ENCODE data around the gene THSD7B. TPM values are rescaled to one million over a fixed set of nuclear protein-coding genes. Genes with fewer than 3 reads are reported as not detected.

The THSD7B gene
- total RNA-seq, 1 donor from 2014 or later = 12.0 TPM

DNA sequence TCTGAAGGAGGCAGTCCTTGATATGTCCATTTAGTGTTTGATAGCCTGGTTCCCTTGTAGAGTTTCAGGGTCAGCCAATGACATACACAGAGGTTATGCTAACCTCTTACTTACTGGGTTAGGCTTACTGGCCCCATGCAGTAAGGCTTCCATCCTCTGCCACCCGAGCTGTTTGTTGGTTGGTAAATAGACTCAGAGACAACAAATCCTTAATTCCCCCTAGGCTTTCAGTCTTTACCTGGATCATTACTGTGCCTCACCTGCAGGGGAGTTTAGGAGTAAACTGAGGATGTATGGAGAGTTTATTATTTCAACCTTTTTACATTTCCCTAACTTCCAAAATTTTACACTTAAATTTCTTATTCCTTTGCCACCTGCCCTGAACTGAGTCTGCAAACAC is 746.2 kb downstream of the THSD7B start:
- Mint-ChIP-seq H3K9me3 (ENCODE audit: low read depth) (no peaks in the 10 kb centered on the region), H3K36me3 (ENCODE audit: insufficient read depth) (peaks cover 1% of the 10 kb centered on the region), H3K4me1 (ENCODE audit: low read depth) (peaks cover 16% of the 10 kb centered on the region), H3K27ac (no peak overlapping the region), H3K4me3 (ENCODE audit: low read depth) (no peak overlapping the region), H3K27me3 (no peaks in the 10 kb centered on the region)
- TF ChIP-seq, protein P1, sequence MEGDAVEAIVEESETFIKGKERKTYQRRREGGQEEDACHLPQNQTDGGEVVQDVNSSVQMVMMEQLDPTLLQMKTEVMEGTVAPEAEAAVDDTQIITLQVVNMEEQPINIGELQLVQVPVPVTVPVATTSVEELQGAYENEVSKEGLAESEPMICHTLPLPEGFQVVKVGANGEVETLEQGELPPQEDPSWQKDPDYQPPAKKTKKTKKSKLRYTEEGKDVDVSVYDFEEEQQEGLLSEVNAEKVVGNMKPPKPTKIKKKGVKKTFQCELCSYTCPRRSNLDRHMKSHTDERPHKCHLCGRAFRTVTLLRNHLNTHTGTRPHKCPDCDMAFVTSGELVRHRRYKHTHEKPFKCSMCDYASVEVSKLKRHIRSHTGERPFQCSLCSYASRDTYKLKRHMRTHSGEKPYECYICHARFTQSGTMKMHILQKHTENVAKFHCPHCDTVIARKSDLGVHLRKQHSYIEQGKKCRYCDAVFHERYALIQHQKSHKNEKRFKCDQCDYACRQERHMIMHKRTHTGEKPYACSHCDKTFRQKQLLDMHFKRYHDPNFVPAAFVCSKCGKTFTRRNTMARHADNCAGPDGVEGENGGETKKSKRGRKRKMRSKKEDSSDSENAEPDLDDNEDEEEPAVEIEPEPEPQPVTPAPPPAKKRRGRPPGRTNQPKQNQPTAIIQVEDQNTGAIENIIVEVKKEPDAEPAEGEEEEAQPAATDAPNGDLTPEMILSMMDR (IDR thresholded peaks at IDR 0.05; ENCODE audit: unreplicated experiment) = no peak
- DNase-seq (ENCODE audit: low spot score, unreplicated experiment) = no peak

DNA sequence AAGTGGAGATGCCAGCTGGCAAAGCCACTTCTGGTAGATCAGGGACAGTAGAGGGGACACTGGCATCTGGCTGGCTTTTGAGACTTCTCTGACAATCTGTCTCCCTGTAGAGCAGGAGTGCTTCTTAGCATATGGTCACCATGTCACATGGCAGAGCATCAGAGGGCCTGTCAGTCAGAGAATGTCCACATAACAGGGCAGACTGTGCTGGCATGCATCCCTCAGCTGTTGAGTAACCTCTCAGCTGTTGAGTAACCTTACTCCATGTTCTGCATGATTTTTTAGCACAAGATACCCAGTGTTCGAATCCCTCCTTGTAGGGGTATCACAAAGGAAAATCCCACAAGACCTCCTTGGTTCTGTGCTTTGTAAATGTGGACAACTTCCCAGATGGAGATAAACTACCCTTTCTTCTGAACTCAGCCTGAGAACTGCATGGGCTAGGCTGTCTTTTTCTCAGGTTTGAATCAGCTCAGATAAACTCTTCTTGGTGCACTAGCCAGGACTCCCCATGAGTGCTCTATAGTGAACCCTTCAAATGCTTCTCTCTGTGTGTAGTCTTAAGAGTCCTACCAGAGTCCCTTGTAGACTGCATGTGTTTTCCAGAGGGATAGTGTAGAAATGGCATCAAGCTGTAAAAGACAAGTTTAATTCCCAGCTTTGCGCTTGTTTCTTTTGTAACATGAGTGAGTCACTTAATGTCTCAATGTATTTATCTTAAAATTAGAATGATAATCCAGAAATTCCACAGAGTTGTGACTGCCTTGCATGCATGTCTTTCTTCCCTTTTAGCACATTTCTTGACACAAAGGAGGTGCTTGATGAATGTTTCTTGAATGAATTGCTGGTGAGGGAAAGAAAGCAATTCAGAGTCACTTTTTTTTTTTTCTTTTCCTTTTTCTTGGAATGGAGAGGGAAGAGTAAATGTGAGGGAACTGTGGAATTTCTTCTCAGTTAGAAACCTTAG is 756.6 kb downstream of the THSD7B start:
- no peak overlapping the region for H3K4me3 Mint-ChIP-seq (ENCODE audit: low read depth)
- H3K9me3 Mint-ChIP-seq (ENCODE audit: low read depth) = no peaks in the 10 kb centered on the region
- no peaks in the 10 kb centered on the region for H3K27me3 Mint-ChIP-seq
- DNase-seq (ENCODE audit: low spot score, unreplicated experiment) = no peak
- no peaks in the 10 kb centered on the region for H3K36me3 Mint-ChIP-seq (ENCODE audit: insufficient read depth)
- peaks cover 19% of the 10 kb centered on the region for H3K4me1 Mint-ChIP-seq (ENCODE audit: low read depth)
- TF ChIP-seq, protein P1 (IDR thresholded peaks at IDR 0.05; ENCODE audit: unreplicated experiment) = no peak
- H3K27ac Mint-ChIP-seq = no peak overlapping the region

DNA sequence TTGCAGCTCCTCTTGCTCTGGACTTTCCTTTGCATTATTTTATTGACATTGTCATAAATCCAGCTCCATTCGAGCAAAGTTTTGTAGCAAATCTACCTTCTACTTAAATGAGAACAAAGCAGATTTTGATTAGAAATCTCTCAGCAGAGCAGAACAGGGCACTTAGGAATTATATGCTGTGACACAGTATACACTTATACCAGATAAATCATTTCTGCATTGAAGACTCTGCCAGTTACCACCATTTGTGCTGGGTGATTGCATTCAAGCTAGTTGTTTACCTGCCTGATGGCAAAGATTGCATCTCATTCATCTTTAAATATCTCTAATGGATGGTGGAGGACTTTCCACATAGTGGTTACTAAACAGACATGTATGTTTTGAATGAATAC is 757.3 kb downstream of the THSD7B start:
- TF ChIP-seq, protein P1 (IDR thresholded peaks at IDR 0.05; ENCODE audit: unreplicated experiment) = no peak
- peaks cover 22% of the 10 kb centered on the region for H3K4me1 Mint-ChIP-seq (ENCODE audit: low read depth)
- no peak for DNase-seq (ENCODE audit: low spot score, unreplicated experiment)
- H3K27ac Mint-ChIP-seq = no peak overlapping the region
- H3K27me3 Mint-ChIP-seq = no peaks in the 10 kb centered on the region
- no peak overlapping the region for H3K4me3 Mint-ChIP-seq (ENCODE audit: low read depth)
- H3K9me3 Mint-ChIP-seq (ENCODE audit: low read depth) = no peaks in the 10 kb centered on the region
- no peaks in the 10 kb centered on the region for H3K36me3 Mint-ChIP-seq (ENCODE audit: insufficient read depth)

DNA sequence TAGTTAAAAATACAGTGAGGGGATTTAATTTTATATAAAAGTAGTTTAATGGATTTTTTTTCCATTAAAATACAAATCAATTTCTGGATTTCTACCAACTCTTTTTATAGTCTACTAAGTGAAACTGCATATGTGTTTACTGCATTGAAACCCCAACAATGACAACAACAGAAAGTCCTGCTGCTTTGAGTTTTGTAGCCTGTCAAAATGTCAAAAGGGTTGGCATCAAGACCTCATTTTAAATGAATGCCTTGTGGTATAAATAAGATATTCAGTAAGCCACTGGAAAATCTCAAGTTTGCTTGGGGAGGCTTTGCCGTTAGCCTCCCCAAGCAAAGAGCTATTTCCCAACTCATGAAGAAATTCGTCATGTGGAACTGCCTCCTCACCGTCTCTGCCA is 758.6 kb downstream of the THSD7B start:
- Mint-ChIP-seq H3K4me1 (ENCODE audit: low read depth) (peaks cover 23% of the 10 kb centered on the region), H3K9me3 (ENCODE audit: low read depth) (no peaks in the 10 kb centered on the region), H3K27ac (no peak overlapping the region), H3K36me3 (ENCODE audit: insufficient read depth) (no peaks in the 10 kb centered on the region), H3K27me3 (no peaks in the 10 kb centered on the region), H3K4me3 (ENCODE audit: low read depth) (no peak overlapping the region)
- DNase-seq (ENCODE audit: low spot score, unreplicated experiment) = no peak
- TF ChIP-seq, protein P1 (IDR thresholded peaks at IDR 0.05; ENCODE audit: unreplicated experiment) = no peak

DNA sequence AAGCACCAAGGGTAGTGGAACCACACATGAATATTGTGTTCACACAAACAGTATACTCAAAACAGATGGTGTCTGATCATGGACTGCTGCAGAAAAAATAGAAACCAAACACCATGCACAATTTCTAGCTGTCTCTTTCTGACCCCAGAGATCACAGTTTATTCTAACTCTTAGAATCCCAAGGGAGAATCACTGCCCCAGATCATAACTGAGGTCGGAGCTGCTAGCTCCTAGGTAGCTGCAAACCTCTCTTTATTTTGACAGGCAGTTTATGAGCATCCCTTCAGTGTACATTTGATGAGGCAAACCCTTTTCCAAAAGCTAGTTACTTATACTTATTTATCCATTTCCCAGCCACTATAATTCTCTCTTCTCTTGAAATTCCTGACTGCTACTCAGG is 759.8 kb downstream of the THSD7B start:
- TF ChIP-seq, protein P1 (IDR thresholded peaks at IDR 0.05; ENCODE audit: unreplicated experiment) = no peak
- Mint-ChIP-seq H3K36me3 (ENCODE audit: insufficient read depth) (no peaks in the 10 kb centered on the region), H3K9me3 (ENCODE audit: low read depth) (no peaks in the 10 kb centered on the region), H3K27me3 (no peaks in the 10 kb centered on the region), H3K27ac (no peak overlapping the region), H3K4me3 (ENCODE audit: low read depth) (no peak overlapping the region), H3K4me1 (ENCODE audit: low read depth) (peaks cover 26% of the 10 kb centered on the region)
- no peak for DNase-seq (ENCODE audit: low spot score, unreplicated experiment)

Data from progenitor cell of endocrine pancreas (in vitro differentiated cells).